ENCODE data around the gene FABP1. TPM values are rescaled to one million over a fixed set of nuclear protein-coding genes. Genes with fewer than 3 reads are reported as not detected.

Gene FABP1
- total and polyA plus RNA-seq, 2 of the 8 experiments (the other 6 are each of a cell fraction or from before 2014, with no cell fraction given) = 0.09 TPM; not detected in 1

GRCh38 chr2:88100489-88100858 is 27.4 kb downstream of the FABP1 start:
- Histone ChIP-seq H4K5ac (ENCODE audit: insufficient read length, low read depth, low read length) (no peak overlapping the region), H3K9ac (replicated peaks in 1 of 4; ENCODE audit: extremely low read depth in 1 of 4, low read depth in 3 of 4, low read length in 3 of 4) (no peak overlapping the region), H3K4ac (replicated peaks; ENCODE audit: insufficient read length, low read depth, low read length) (no peak overlapping the region), H3K23ac (ENCODE audit: insufficient read length) (no peak overlapping the region), H2BK12ac (ENCODE audit: low read depth, low read length) (no peak overlapping the region), H4K91ac (replicated peaks; ENCODE audit: insufficient read length, low read length) (no peak overlapping the region), H3K27ac (ENCODE audit: low read depth, low read length) (no peak overlapping the region), H3K4me3 (ENCODE audit: extremely low read depth in 1 of 4, insufficient read depth in 2 of 4, low read depth in 3 of 4, low read length in 4 of 4) (no peak overlapping the region), H3K4me1 (replicated peaks in 1 of 4; ENCODE audit: control insufficient read depth in 3 of 4, insufficient read depth in 4 of 4, low read length in 3 of 4) (peaks cover 0 to 9% (median under 1%) of the 10 kb centered on the region in 4 experiments; a peak in 3 of 7 replicates), H3K79me2 (ENCODE audit: control insufficient read depth in 1 of 2, insufficient read depth in 2 of 2, low read length in 2 of 2) (no peaks in the 10 kb centered on the region), H3K14ac (ENCODE audit: insufficient read length) (no peak overlapping the region), H3K23me2 (ENCODE audit: low read depth, low read length) (no peaks in the 10 kb centered on the region), H3K56ac (replicated peaks; ENCODE audit: insufficient read length, low read depth, low read length) (no peak overlapping the region), H2AFZ (ENCODE audit: low read length) (0 out of 2 replicates have a peak overlapping the region, but pooled peaks have one; percentile 38), H2BK120ac (replicated peaks; ENCODE audit: low read depth, low read length) (no peak overlapping the region), H2BK20ac (ENCODE audit: low read length) (no peak overlapping the region), H4K8ac (ENCODE audit: extremely low read depth, insufficient read depth, low read length) (no peak overlapping the region), H2BK15ac (ENCODE audit: low read length) (no peak overlapping the region), H3K27me3 (replicated peaks in 1 of 4; ENCODE audit: control insufficient read depth in 3 of 4, extremely low read depth in 1 of 4, insufficient read depth in 3 of 4, low read length in 3 of 4) (no peaks in the 10 kb centered on the region), H3K18ac (ENCODE audit: extremely low read depth, low read length) (no peak overlapping the region), H3K4me2 (ENCODE audit: insufficient read depth in 1 of 2, low read depth in 2 of 2, low read length in 2 of 2) (no peak overlapping the region), H2BK5ac (ENCODE audit: low read depth, low read length) (no peak overlapping the region), H3K36me3 (ENCODE audit: control insufficient read depth in 2 of 4, insufficient read depth in 4 of 4, low read length in 3 of 4) (no peaks in the 10 kb centered on the region), H3K9me3 (ENCODE audit: insufficient read depth in 2 of 2, low read depth in 1 of 2, low read length in 1 of 2) (no peaks in the 10 kb centered on the region), H3K79me1 (ENCODE audit: low read depth, low read length) (no peaks in the 10 kb centered on the region), H4K20me1 (replicated peaks in 1 of 2; ENCODE audit: control insufficient read depth in 1 of 2, insufficient read depth in 2 of 2, low read length in 2 of 2) (no peaks in the 10 kb centered on the region), H2AK5ac (ENCODE audit: low read depth, low read length) (no peak overlapping the region)
- ChIA-PET POLR2A (ENCODE audit: partially characterized antibody) (interaction anchor here (1.2 to 1.5 kb wide), 2 partner anchors 12 to 15 kb away, joined by 3 read pairs; no protein-coding TSS in a partner anchor), CTCF (ENCODE audit: partially characterized antibody) (interaction anchor here (0.8 to 2.8 kb wide), 4 partner anchors 9 to 76 kb away, joined by 3 to 18 read pairs (median 3); no protein-coding TSS in a partner anchor)
- DNase-seq (ENCODE audit: low read depth in 1 of 2, low spot score in 2 of 2) = no peak
- no peak for FAIRE-seq
- WGBS, 2 experiments (ENCODE audit: extremely low coverage in 1 of 2, insufficient coverage in 1 of 2, insufficient read length in 1 of 2, insufficient replicate concordance in 2 of 2, low coverage in 1 of 2, low lambda C conversion rate in 2 of 2, missing lambda C conversion rate in 1 of 2) = 90% methylated on average over 3 of the region's 3 CpGs; no CpG with 5 or more reads in 1 of the 2 experiments
- TF ChIP-seq SUZ12 (IDR thresholded peaks at IDR 0.05; ENCODE audit: low read length) (no peak), SRF (IDR thresholded peaks at IDR 0.05; ENCODE audit: low read depth, low read length) (no peak), ASH2L (IDR thresholded peaks at IDR 0.05; ENCODE audit: low read length) (no peak), RAD21 (IDR thresholded peaks at IDR 0.05 in 1 of 2, conservative IDR thresholded peaks at IDR 0.05 in 1 of 2; ENCODE audit: low read depth in 2 of 2, low read length in 2 of 2) (no peak), TAF1 (IDR thresholded peaks at IDR 0.05; ENCODE audit: low read depth, low read length) (no peak), CHD1 (IDR thresholded peaks at IDR 0.05; ENCODE audit: low read depth, low read length) (no peak), ZNF274 (IDR thresholded peaks at IDR 0.05; ENCODE audit: borderline replicate concordance, extremely low read depth, low read length) (no peak)

Data from H1 (cell line).